HG03342 (cell line): Measurements from ENCODE around the gene CACNA1I.

Experiments used
- ATAC-seq: cut with Tn5 transposase; IDR thresholded peaks from one replicate; pipeline ENCODE4 v1.9.1; 2021; ENCODE audit warnings: mild to moderate bottlenecking, moderate library complexity; ENCODE audit not compliant: unreplicated experiment

Gene CACNA1I

GRCh38 chr22:39714321-39714720 is 143.8 kb downstream of the CACNA1I start:
- no peak for ATAC-seq

- no peak for ATAC-seq
These were observed 145.4 kb downstream of the CACNA1I start for GRCh38 chr22:39715778-39716495.

- no peak for ATAC-seq
These were observed 146.0 kb downstream of the CACNA1I start for GRCh38 chr22:39716534-39716933.

GRCh38 chr22:39717099-39717498 is 146.5 kb downstream of the CACNA1I start:
- no peak for ATAC-seq

GRCh38 chr22:39718206-39718605 is 147.7 kb downstream of the CACNA1I start:
- ATAC-seq: no peak

GRCh38 chr22:39718921-39719475 is 148.4 kb downstream of the CACNA1I start:
- no peak for ATAC-seq

- no peak for ATAC-seq
These were observed 149.3 kb downstream of the CACNA1I start for GRCh38 chr22:39719559-39720450.

GRCh38 chr22:39721206-39722031 is 150.9 kb downstream of the CACNA1I start:
- ATAC-seq: no peak

GRCh38 chr22:39722032-39722325 is 151.4 kb downstream of the CACNA1I start:
- no peak for ATAC-seq

GRCh38 chr22:39722501-39722900 is 151.9 kb downstream of the CACNA1I start:
- no peak for ATAC-seq

- no peak for ATAC-seq
These were observed 152.9 kb downstream of the CACNA1I start for GRCh38 chr22:39723463-39723862.

- ATAC-seq: no peak
These were observed 153.4 kb downstream of the CACNA1I start for GRCh38 chr22:39723899-39724351.

- ATAC-seq: no peak
These were observed 153.8 kb downstream of the CACNA1I start for GRCh38 chr22:39724390-39724789.

GRCh38 chr22:39724857-39725256 is 154.3 kb downstream of the CACNA1I start:
- ATAC-seq: no peak

GRCh38 chr22:39725351-39726035 is 154.9 kb downstream of the CACNA1I start:
- ATAC-seq: no peak

- ATAC-seq: no peak
These were observed 157.0 kb downstream of the CACNA1I start for GRCh38 chr22:39727541-39727940.

GRCh38 chr22:39728236-39728860 is 157.8 kb downstream of the CACNA1I start:
- ATAC-seq: no peak

- ATAC-seq: no peak
These were observed 158.8 kb downstream of the CACNA1I start for GRCh38 chr22:39729141-39729934.

GRCh38 chr22:39731481-39731880 is 160.9 kb downstream of the CACNA1I start:
- no peak for ATAC-seq
